Measurements from ENCODE around the gene ZBTB7C.

DNA sequence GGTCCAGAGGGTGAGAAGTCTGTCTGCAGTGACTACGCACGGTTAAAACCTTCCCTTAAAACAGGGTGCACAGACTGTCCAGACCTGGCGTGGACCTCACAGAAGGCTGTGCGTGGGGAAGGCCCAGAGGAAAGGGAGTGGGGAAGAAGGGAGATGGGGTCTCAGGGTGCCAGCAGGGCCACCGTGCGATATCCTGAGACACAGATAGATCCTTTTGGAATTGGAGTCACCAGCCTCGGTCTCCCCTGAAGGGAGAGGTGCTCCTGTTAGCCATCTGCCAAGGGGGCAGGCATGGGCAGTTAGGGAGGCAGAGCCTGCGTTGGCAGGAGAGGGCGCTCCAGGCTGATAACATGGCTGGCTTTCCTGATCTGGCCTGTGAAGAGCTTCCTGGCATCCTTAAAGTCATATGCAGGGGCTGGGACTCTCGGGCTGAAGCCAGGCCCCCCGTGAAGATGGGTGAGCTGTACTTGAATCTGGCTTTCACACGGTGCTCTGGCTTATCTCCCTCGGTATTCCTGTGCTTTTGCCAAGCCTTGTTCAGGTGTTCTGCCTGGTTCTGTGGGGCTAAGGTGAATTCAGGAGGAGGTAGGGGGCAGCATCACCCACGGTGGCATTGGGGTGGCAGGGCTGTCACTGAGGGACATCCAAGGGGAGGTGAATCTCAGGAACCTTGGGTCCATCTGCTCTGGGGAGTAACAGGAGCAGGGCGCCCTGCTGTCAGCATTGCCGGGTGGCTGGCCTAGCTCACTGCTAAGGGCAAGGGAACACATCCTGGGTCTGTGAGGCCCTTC is 371.5 kb downstream of the ZBTB7C start:
- TF ChIP-seq, protein P1, sequence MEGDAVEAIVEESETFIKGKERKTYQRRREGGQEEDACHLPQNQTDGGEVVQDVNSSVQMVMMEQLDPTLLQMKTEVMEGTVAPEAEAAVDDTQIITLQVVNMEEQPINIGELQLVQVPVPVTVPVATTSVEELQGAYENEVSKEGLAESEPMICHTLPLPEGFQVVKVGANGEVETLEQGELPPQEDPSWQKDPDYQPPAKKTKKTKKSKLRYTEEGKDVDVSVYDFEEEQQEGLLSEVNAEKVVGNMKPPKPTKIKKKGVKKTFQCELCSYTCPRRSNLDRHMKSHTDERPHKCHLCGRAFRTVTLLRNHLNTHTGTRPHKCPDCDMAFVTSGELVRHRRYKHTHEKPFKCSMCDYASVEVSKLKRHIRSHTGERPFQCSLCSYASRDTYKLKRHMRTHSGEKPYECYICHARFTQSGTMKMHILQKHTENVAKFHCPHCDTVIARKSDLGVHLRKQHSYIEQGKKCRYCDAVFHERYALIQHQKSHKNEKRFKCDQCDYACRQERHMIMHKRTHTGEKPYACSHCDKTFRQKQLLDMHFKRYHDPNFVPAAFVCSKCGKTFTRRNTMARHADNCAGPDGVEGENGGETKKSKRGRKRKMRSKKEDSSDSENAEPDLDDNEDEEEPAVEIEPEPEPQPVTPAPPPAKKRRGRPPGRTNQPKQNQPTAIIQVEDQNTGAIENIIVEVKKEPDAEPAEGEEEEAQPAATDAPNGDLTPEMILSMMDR (conservative IDR thresholded peaks at IDR 0.05; ENCODE audit: low read depth, low read length): no peak
- TF ChIP-seq ELK1 (IDR thresholded peaks at IDR 0.05; ENCODE audit: borderline replicate concordance, low read depth, low read length) (no peak), POLR2A (IDR thresholded peaks at IDR 0.05; ENCODE audit: low read depth, low read length) (no peak), FOS (IDR thresholded peaks at IDR 0.05; ENCODE audit: low read depth, low read length) (no peak), NFE2L2 (IDR thresholded peaks at IDR 0.05; ENCODE audit: low read depth, low read length) (no peak), MXI1 (IDR thresholded peaks at IDR 0.05; ENCODE audit: borderline replicate concordance, low read depth, low read length) (no peak), MAZ (IDR thresholded peaks at IDR 0.05; ENCODE audit: borderline replicate concordance, low read depth, low read length) (no peak), RFX5 (IDR thresholded peaks at IDR 0.05; ENCODE audit: low read depth, low read length) (no peak)
- TF ChIP-seq, protein P2, sequence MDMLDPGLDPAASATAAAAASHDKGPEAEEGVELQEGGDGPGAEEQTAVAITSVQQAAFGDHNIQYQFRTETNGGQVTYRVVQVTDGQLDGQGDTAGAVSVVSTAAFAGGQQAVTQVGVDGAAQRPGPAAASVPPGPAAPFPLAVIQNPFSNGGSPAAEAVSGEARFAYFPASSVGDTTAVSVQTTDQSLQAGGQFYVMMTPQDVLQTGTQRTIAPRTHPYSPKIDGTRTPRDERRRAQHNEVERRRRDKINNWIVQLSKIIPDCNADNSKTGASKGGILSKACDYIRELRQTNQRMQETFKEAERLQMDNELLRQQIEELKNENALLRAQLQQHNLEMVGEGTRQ (IDR thresholded peaks at IDR 0.05; ENCODE audit: low read depth, low read length): no peak
